Measurements from ENCODE around the gene PIMREG. TPM values are rescaled to one million over a fixed set of nuclear protein-coding genes. Genes with fewer than 3 reads are reported as not detected.

PIMREG gene
- polyA plus RNA-seq, 1 donor from 2014 or later = 6.0 TPM

DNA sequence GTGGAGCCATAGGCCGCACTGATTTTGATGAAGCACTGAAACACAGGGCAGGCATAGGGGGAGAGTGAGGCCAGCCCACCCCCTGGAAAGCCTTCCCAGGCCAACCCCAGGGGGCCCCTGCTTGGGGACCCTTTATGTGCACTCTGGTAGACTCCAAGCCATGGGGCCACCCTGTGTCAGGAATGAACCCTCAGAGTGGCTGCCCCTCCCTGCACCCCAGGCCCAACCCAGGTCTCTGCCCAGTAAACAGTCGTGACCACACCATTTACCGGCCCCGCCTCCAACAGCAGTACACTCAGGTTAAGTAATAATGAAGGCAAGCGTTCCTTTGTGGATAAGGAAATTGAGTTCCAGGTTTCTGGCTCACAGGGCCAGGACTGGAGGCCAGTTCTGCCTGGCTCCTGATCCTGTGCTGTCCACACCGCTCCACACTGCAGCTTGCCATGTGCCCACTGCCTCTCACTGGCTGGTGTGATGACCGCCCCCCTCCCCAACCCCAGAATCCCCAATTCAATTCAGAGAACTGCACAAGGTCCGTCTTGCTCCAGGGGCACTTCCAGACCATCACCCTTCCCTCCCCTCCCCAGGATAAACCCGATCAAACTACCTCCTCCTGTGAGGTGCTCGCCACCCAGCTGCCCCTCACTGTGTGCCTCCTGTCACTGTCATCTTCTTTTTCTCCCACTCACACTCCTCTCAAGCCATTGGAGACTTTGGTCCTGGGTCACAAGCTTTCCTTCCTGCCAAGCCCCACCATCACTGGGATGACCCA is 13.6 kb downstream of the PIMREG start:
- H3K36me3 ChIP-seq (ENCODE audit: insufficient read depth, low read length) = no peaks in the 10 kb centered on the region
- TF ChIP-seq, protein P1, sequence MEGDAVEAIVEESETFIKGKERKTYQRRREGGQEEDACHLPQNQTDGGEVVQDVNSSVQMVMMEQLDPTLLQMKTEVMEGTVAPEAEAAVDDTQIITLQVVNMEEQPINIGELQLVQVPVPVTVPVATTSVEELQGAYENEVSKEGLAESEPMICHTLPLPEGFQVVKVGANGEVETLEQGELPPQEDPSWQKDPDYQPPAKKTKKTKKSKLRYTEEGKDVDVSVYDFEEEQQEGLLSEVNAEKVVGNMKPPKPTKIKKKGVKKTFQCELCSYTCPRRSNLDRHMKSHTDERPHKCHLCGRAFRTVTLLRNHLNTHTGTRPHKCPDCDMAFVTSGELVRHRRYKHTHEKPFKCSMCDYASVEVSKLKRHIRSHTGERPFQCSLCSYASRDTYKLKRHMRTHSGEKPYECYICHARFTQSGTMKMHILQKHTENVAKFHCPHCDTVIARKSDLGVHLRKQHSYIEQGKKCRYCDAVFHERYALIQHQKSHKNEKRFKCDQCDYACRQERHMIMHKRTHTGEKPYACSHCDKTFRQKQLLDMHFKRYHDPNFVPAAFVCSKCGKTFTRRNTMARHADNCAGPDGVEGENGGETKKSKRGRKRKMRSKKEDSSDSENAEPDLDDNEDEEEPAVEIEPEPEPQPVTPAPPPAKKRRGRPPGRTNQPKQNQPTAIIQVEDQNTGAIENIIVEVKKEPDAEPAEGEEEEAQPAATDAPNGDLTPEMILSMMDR (IDR thresholded peaks at IDR 0.05; ENCODE audit: poor library complexity, severe bottlenecking) = no peak
- TF ChIP-seq, protein P2, sequence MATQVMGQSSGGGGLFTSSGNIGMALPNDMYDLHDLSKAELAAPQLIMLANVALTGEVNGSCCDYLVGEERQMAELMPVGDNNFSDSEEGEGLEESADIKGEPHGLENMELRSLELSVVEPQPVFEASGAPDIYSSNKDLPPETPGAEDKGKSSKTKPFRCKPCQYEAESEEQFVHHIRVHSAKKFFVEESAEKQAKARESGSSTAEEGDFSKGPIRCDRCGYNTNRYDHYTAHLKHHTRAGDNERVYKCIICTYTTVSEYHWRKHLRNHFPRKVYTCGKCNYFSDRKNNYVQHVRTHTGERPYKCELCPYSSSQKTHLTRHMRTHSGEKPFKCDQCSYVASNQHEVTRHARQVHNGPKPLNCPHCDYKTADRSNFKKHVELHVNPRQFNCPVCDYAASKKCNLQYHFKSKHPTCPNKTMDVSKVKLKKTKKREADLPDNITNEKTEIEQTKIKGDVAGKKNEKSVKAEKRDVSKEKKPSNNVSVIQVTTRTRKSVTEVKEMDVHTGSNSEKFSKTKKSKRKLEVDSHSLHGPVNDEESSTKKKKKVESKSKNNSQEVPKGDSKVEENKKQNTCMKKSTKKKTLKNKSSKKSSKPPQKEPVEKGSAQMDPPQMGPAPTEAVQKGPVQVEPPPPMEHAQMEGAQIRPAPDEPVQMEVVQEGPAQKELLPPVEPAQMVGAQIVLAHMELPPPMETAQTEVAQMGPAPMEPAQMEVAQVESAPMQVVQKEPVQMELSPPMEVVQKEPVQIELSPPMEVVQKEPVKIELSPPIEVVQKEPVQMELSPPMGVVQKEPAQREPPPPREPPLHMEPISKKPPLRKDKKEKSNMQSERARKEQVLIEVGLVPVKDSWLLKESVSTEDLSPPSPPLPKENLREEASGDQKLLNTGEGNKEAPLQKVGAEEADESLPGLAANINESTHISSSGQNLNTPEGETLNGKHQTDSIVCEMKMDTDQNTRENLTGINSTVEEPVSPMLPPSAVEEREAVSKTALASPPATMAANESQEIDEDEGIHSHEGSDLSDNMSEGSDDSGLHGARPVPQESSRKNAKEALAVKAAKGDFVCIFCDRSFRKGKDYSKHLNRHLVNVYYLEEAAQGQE (IDR thresholded peaks at IDR 0.05; ENCODE audit: borderline replicate concordance) = no peak
- TF ChIP-seq SMC3 (conservative IDR thresholded peaks at IDR 0.05; ENCODE audit: poor library complexity) (no peak), TAF1 (IDR thresholded peaks at IDR 0.05; ENCODE audit: low read depth) (no peak), EZH2 (IDR thresholded peaks at IDR 0.05; ENCODE audit: borderline replicate concordance, insufficient read depth, low read length, poor library complexity, severe bottlenecking) (no peak), POLR2AphosphoS5 (IDR thresholded peaks at IDR 0.05) (no peak), EP300 (conservative IDR thresholded peaks at IDR 0.05; ENCODE audit: poor library complexity, severe bottlenecking) (no peak), MXI1 (conservative IDR thresholded peaks at IDR 0.05; ENCODE audit: poor library complexity, severe bottlenecking) (no peak), RAD21 (conservative IDR thresholded peaks at IDR 0.05) (no peak)
- no peaks in the 10 kb centered on the region for H3F3A ChIP-seq (ENCODE audit: insufficient read depth, low read length, poor library complexity, severe bottlenecking)

DNA sequence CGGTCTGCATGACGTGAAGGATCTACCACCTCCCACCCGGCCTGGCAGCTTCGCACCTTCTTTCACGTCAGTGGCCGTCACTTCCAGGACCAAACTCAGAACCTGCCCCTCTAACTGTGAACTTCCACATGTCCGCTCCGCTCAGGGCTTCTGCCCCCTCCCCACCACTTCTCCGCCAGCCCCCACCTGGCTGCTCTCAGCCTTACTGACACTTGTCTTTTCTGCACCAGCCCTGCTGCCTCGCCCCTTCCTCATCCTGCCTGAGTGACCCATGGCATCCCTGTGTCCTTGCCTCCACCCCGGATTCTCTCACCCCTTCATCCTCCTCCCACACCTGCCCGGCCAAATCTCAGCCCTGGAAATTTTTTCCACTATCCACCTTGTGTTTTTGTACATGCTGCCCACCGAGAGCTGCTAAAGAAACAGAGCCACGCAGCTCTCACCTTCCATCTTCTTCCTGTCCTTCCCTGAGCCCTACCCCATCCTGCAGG is 14.2 kb downstream of the PIMREG start:
- no peaks in the 10 kb centered on the region for H3K79me2 ChIP-seq (replicated peaks; ENCODE audit: insufficient read depth, low read length)
- no peaks in the 10 kb centered on the region for H3K9me2 ChIP-seq (ENCODE audit: insufficient read depth, low read length)
- no peaks in the 10 kb centered on the region for H4K20me1 ChIP-seq (ENCODE audit: insufficient read depth)
- TF ChIP-seq RAD21 (conservative IDR thresholded peaks at IDR 0.05) = no peak
- no peak for TF ChIP-seq EZH2 (IDR thresholded peaks at IDR 0.05; ENCODE audit: borderline replicate concordance, insufficient read depth, low read length, poor library complexity, severe bottlenecking)
- TF ChIP-seq TAF1 (IDR thresholded peaks at IDR 0.05; ENCODE audit: low read depth) = no peak
- TF ChIP-seq, protein P1 (IDR thresholded peaks at IDR 0.05; ENCODE audit: poor library complexity, severe bottlenecking) = no peak
- H3K4me3 ChIP-seq (ENCODE audit: low read length) = no peak overlapping the region
- H3K36me3 ChIP-seq (ENCODE audit: insufficient read depth, low read length) = no peaks in the 10 kb centered on the region
- no peaks in the 10 kb centered on the region for H3K27me3 ChIP-seq (ENCODE audit: insufficient read depth, low read depth, low read length)
- H3K9me3 ChIP-seq (ENCODE audit: low read length) = no peaks in the 10 kb centered on the region
- no peaks in the 10 kb centered on the region for H3F3A ChIP-seq (ENCODE audit: insufficient read depth, low read length, poor library complexity, severe bottlenecking)
- H3K9ac ChIP-seq (ENCODE audit: low read length) = no peak overlapping the region
- no peak overlapping the region for H3K4me2 ChIP-seq (ENCODE audit: low read length)
- no peak overlapping the region for H3K27ac ChIP-seq (ENCODE audit: low read length)
- no peak overlapping the region for H2AFZ ChIP-seq (ENCODE audit: low read depth, low read length)

More for the DNA sequence above, 13.6 kb downstream of the PIMREG start:
- no peak overlapping the region for H3K27ac ChIP-seq (ENCODE audit: low read length)
- H3K27me3 ChIP-seq (ENCODE audit: insufficient read depth, low read depth, low read length) = no peaks in the 10 kb centered on the region
- no peaks in the 10 kb centered on the region for H3K9me3 ChIP-seq (ENCODE audit: low read length)
- no peak overlapping the region for H2AFZ ChIP-seq (ENCODE audit: low read depth, low read length)
- H3K79me2 ChIP-seq (replicated peaks; ENCODE audit: insufficient read depth, low read length) = no peaks in the 10 kb centered on the region
- no peaks in the 10 kb centered on the region for H4K20me1 ChIP-seq (ENCODE audit: insufficient read depth)
- no peak overlapping the region for H3K4me3 ChIP-seq (ENCODE audit: low read length)
- no peak overlapping the region for H3K4me2 ChIP-seq (ENCODE audit: low read length)
- no peaks in the 10 kb centered on the region for H3K9me2 ChIP-seq (ENCODE audit: insufficient read depth, low read length)
- no peak overlapping the region for H3K9ac ChIP-seq (ENCODE audit: low read length)

All from neural cell (in vitro differentiated cells).